Stimulated activated effector memory CD8-positive, alpha-beta T cell treated with anti-CD3 and anti-CD28 coated beads, Interleukin-12 subunit alpha, Interleukin-12 subunit beta, amount 100 ng/mL, for 72 hours (primary cell): Measurements from ENCODE around the gene EFNA3.

Source experiments
- ATAC-seq: fragments of 150-1000 bp; cut with Tn5 transposase; 2 replicates; pipeline ENCODE4 v1.10.0; 2021
- DNase-seq, 2 donors: peaks; one replicate each; pipeline ENCODE4 v3.0.0; 2021 to 2022; ENCODE audit warnings: low spot score in 2 of 2
- H3K27ac Mint-ChIP-seq: one replicate; pipeline ENCODE4 v1.8.0; 2022; ENCODE audit warnings: mild to moderate bottlenecking, mixed read lengths
- H3K36me3 Mint-ChIP-seq: one replicate; pipeline ENCODE4 v1.8.0; 2022; ENCODE audit warnings: mild to moderate bottlenecking, mixed read lengths
- H3K4me1 Mint-ChIP-seq: one replicate; pipeline ENCODE4 v1.8.0; 2022; ENCODE audit warnings: mixed read lengths
- H3K4me3 Mint-ChIP-seq: one replicate; pipeline ENCODE4 v1.8.0; 2022; ENCODE audit warnings: mild to moderate bottlenecking, mixed read lengths
- H3K9me3 Mint-ChIP-seq: one replicate; pipeline ENCODE4 v1.8.0; 2022; ENCODE audit warnings: mixed read lengths

EFNA3 gene

GRCh38 chr1:155078469-155079209 lies at the start of gene EFNA3:
TSS of gene EFNA3 (plus strand) at chr1:155078837. CDS start at chr1:155078942, 105 bp downstream.
- Mint-ChIP-seq H3K9me3 (no peaks in the 10 kb centered on the region), H3K27ac (no peak within 1 kb of the TSS), H3K4me1 (peaks cover 37% of the 10 kb centered on the region), H3K36me3 (peaks cover 7% of the 10 kb centered on the region), H3K4me3 (peak within 1 kb of the TSS; percentile 77)
- ATAC-seq (peak; percentile 43), DNase-seq (peak; percentile 62 to 77)

- H3K36me3 Mint-ChIP-seq = no peaks in the 10 kb centered on the region
- no peak overlapping the region for H3K4me3 Mint-ChIP-seq
- peak overlapping the region; percentile 29 for H3K27ac Mint-ChIP-seq
- no peaks in the 10 kb centered on the region for H3K4me1 Mint-ChIP-seq
- H3K9me3 Mint-ChIP-seq = no peaks in the 10 kb centered on the region
- ATAC-seq (no peak), DNase-seq (no peak)
These were observed 49.0 kb upstream of the EFNA3 start for GRCh38 chr1:155029513-155030242.

GRCh38 chr1:155030243-155030795 lies 48.3 kb upstream of the EFNA3 start:
- Mint-ChIP-seq H3K4me1 (no peaks in the 10 kb centered on the region), H3K36me3 (no peaks in the 10 kb centered on the region), H3K4me3 (no peak overlapping the region), H3K9me3 (no peaks in the 10 kb centered on the region), H3K27ac (no peak overlapping the region)
- no peak for ATAC-seq
- no peak for DNase-seq

- no peak for DNase-seq
- Mint-ChIP-seq H3K9me3 (no peaks in the 10 kb centered on the region), H3K27ac (no peak overlapping the region), H3K4me3 (no peak overlapping the region), H3K36me3 (no peaks in the 10 kb centered on the region), H3K4me1 (no peaks in the 10 kb centered on the region)
- ATAC-seq = no peak
These were observed 47.7 kb upstream of the EFNA3 start for GRCh38 chr1:155030899-155031298.

DNA sequence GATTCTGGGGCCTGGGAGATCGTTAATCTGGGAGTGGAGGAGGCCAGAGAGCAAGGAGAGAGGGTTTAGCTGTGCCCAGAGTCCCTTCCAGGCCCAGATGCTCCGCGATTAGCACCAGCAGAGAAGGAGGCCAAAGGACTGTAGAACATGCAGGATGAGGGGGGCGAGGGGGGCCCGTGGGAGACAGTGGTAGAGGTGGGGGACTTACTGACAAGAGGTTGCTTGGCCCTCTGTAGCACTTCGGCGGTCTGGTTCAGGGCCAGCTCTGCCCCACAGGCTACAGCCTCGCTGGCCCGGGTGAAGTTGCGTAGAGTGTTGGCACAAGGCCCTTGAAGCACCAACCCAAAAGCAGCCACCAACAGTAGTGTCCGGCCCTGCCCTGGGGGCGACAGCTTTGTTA lies 45.8 kb upstream of the EFNA3 start:
- H3K9me3 Mint-ChIP-seq = no peaks in the 10 kb centered on the region
- no peak overlapping the region for H3K4me3 Mint-ChIP-seq
- H3K36me3 Mint-ChIP-seq = no peaks in the 10 kb centered on the region
- ATAC-seq (no peak), DNase-seq (no peak)
- peak overlapping the region; percentile 54 for H3K27ac Mint-ChIP-seq
- no peaks in the 10 kb centered on the region for H3K4me1 Mint-ChIP-seq

- Mint-ChIP-seq H3K4me3 (no peak within 1 kb of the TSS), H3K36me3 (no peaks in the 10 kb centered on the region), H3K27ac (peak within 1 kb of the TSS; percentile 54), H3K9me3 (no peaks in the 10 kb centered on the region), H3K4me1 (no peaks in the 10 kb centered on the region)
- ATAC-seq (no peak), DNase-seq (no peak)
These were observed 45.1 kb upstream of the EFNA3 start, which contains the start of the genes DCST1 and DCST2 for GRCh38 chr1:155033524-155033923. TSS of gene DCST1 (plus strand) at chr1:155033824. CDS start at chr1:155034037, 213 bp downstream. TSS of gene DCST2 (minus strand) at chr1:155033781. CDS start at chr1:155033701, 80 bp downstream.

DNA sequence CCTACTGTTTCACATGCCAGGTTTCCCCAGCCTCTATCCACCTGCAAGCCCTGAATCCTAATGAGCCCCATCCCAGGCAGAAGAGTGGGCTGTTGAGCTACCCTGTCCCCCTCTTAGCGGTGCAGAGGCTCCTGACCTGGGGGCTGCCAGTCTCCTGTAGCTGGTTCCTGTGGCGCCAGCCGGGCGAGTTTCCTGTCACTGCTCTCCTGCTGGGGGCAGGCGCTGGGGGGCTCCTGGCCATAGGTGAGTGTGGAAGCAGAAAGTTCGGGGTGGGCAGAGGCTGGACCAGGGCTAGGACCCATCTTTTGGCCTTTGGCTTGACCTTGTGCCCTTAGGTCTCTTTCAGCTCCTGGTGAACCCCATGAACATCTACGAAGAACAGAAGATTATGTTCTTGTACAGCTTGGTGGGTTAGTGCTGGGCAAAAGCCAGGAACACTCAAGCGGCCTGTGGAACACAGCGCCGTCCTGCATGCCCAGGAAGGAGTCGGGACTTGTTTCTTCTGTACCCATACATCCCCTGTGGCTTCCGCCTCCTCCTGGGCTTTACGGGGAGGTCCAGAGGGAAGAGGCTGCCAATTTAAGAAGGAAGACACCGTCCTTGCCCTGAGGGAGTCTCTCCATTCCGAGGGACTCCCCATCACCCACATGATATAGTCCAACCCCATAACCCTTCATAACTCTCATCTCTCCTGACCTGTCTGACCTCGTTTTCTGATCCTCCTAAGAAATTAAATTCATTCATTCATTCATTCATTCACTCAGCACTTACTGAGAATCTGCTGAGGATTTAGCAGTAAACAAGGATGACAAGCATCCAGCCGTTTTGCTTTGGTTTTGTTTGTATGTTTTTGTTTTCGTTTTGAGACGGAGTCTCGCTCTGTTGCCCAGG lies 44.1 kb upstream of the EFNA3 start:
- H3K4me1 Mint-ChIP-seq = no peaks in the 10 kb centered on the region
- no peaks in the 10 kb centered on the region for H3K36me3 Mint-ChIP-seq
- H3K27ac Mint-ChIP-seq = no peak overlapping the region
- DNase-seq (no peak), ATAC-seq (no peak)
- no peak overlapping the region for H3K4me3 Mint-ChIP-seq
- no peaks in the 10 kb centered on the region for H3K9me3 Mint-ChIP-seq

- DNase-seq (no peak), ATAC-seq (no peak)
- Mint-ChIP-seq H3K9me3 (no peaks in the 10 kb centered on the region), H3K4me3 (no peak overlapping the region), H3K27ac (no peak overlapping the region), H3K4me1 (no peaks in the 10 kb centered on the region), H3K36me3 (no peaks in the 10 kb centered on the region)
These were observed 42.7 kb upstream of the EFNA3 start for GRCh38 chr1:155035936-155036335.

GRCh38 chr1:155037043-155037442 lies 41.6 kb upstream of the EFNA3 start:
- DNase-seq (no peak), ATAC-seq (no peak)
- Mint-ChIP-seq H3K36me3 (no peaks in the 10 kb centered on the region), H3K27ac (no peak overlapping the region), H3K4me3 (no peak overlapping the region), H3K4me1 (no peaks in the 10 kb centered on the region), H3K9me3 (no peaks in the 10 kb centered on the region)

DNA sequence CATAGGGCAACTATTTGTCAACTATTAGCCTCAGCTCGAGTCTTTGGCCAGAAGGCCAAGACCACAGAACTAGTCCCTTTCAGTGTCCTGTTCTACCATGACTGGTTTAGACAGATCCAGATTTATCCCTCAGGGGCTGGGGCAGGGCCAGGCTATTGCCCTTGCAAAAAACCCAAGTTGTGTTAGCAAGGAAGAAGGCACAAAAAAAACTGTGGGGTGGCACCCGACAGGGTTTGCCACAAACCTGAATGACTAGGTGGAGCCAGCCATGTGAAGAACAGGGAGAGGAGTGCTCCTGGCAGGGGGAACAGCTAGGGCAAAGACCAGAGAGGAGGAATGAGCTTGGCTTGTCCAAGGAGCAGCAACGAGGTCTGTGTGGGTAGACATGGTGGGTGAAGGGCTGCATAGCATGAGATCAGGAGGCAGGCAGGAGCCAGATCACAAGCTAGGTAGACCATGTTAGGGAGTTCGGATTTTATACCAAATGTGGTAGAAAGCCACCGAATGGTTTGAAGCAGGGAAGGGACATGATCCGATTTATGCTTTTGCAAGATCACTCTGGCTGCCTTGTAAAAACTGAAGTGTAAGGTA lies 40.7 kb upstream of the EFNA3 start:
- ATAC-seq = no peak
- Mint-ChIP-seq H3K9me3 (no peaks in the 10 kb centered on the region), H3K36me3 (no peaks in the 10 kb centered on the region), H3K4me1 (no peaks in the 10 kb centered on the region), H3K27ac (no peak overlapping the region), H3K4me3 (no peak overlapping the region)
- no peak for DNase-seq

GRCh38 chr1:155038602-155039307 lies 39.9 kb upstream of the EFNA3 start:
- no peak for DNase-seq
- H3K27ac Mint-ChIP-seq = no peak overlapping the region
- H3K9me3 Mint-ChIP-seq = no peaks in the 10 kb centered on the region
- no peaks in the 10 kb centered on the region for H3K36me3 Mint-ChIP-seq
- H3K4me3 Mint-ChIP-seq = no peak overlapping the region
- H3K4me1 Mint-ChIP-seq = no peaks in the 10 kb centered on the region
- no peak for ATAC-seq

GRCh38 chr1:155039308-155039669 lies 39.3 kb upstream of the EFNA3 start:
- no peaks in the 10 kb centered on the region for H3K36me3 Mint-ChIP-seq
- H3K9me3 Mint-ChIP-seq = no peaks in the 10 kb centered on the region
- ATAC-seq = no peak
- H3K27ac Mint-ChIP-seq = no peak overlapping the region
- peaks cover 2% of the 10 kb centered on the region for H3K4me1 Mint-ChIP-seq
- no peak overlapping the region for H3K4me3 Mint-ChIP-seq
- DNase-seq = no peak

GRCh38 chr1:155040358-155041093 lies 38.1 kb upstream of the EFNA3 start:
- no peak overlapping the region for H3K27ac Mint-ChIP-seq
- no peak overlapping the region for H3K4me3 Mint-ChIP-seq
- no peaks in the 10 kb centered on the region for H3K36me3 Mint-ChIP-seq
- no peak for DNase-seq
- H3K9me3 Mint-ChIP-seq = no peaks in the 10 kb centered on the region
- no peak for ATAC-seq
- peaks cover 14% of the 10 kb centered on the region for H3K4me1 Mint-ChIP-seq

DNA sequence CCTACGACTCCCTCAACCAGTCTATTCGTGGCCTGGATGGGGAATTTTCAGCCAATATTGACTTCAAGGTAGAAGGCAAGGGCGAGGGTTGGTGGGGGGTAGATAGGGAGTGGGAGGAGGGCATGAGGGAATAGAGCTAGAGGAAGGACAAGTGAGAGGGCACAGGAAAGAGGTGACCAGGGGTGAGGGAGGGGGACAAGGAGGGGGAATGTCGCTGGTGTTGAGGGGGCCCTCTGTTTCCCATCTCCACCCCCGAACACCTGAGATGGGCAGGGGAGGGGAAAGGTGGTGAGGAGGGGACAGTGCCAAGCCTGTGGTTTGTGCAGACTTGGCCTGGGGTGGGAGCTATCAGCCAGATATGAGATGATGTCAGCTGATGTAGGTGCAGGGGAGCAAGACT lies 35.8 kb upstream of the EFNA3 start:
- no peaks in the 10 kb centered on the region for H3K9me3 Mint-ChIP-seq
- H3K4me1 Mint-ChIP-seq = peaks cover 17% of the 10 kb centered on the region
- no peak overlapping the region for H3K4me3 Mint-ChIP-seq
- no peak overlapping the region for H3K27ac Mint-ChIP-seq
- H3K36me3 Mint-ChIP-seq = no peaks in the 10 kb centered on the region
- DNase-seq (no peak), ATAC-seq (no peak)
